Measurements from ENCODE around the gene LAMA3.
"Not testable (repeated sequence)": the region's sequence is repeated elsewhere in the genome, so short reads cannot be mapped to it uniquely, and the experiment has no call there.

Gene LAMA3

DNA sequence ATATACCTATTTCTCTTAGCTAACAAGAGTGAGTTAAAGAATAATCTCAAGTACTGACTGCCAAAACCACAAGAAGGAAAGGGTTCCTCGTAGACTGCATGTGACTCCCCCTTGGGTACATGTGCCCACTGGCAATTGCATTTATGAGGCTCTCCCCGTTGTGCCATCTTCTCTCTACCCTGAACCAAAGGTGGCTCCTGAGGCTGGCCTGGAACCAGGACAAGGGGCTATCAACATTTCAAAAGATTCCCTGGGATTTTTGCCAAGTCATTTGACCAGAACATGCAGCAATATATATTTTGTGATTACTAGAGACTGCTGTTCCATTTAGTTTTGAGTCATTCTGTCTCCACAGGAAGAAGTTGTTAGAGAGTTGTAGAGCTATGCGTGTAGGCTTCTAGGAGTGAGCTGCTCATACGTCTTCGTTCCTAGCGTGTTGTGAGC is 45.8 kb downstream of the LAMA3 start:
- DNase-seq: no peak

DNA sequence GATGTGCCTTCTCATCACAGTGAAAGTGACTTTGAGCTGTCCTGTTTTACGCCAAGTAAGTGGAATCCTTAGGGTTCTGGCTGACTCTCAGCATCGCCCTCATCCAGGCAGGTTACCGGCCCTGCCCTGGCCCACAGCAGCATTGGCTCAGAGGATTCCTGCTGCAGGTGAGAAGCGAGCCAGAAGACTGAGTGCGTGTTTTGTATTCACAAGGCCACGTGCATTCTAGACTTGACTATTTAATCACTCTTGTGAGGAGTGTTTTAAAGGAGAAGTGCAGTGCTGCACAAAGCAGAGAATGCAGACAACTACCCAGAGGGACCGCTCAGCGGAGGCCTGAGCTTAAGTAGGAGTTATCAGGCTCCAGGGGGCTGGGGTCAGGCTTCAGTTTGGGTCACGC is 48.3 kb downstream of the LAMA3 start:
- DNase-seq: no peak

GRCh38 chr18:23738151-23738550 is 48.9 kb downstream of the LAMA3 start:
- no peak for DNase-seq

DNA sequence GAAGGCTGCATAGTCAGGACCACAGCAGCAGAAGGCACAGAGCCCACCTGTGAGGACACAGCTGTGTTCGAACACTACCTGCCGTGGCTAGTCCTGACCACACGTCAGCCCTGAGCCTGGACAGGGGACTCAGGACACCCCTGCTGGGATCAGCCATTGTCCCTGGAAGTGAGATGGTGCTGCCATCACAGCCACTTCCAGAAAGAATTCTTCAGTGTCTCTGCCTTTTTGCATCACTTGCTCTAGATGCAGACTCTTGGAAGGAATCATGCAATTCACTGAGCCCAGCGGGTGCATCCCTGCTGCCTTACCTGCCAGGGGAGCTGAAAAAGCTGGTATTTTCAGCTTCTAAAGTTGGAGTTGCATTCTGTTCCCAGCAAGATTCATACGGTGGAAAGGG is 49.3 kb downstream of the LAMA3 start:
- no peak for DNase-seq

- no peak for DNase-seq
Measured at GRCh38 chr18:23740105-23740830, 51.0 kb downstream of the LAMA3 start.

GRCh38 chr18:23741967-23742366 is 52.7 kb downstream of the LAMA3 start:
- not testable (repeated sequence) for DNase-seq

- no peak for DNase-seq
Measured at GRCh38 chr18:23743733-23744333, 54.6 kb downstream of the LAMA3 start.

GRCh38 chr18:23745366-23745765 is 56.1 kb downstream of the LAMA3 start:
- DNase-seq: no peak

GRCh38 chr18:23746851-23747250 is 57.6 kb downstream of the LAMA3 start:
- no peak for DNase-seq

DNA sequence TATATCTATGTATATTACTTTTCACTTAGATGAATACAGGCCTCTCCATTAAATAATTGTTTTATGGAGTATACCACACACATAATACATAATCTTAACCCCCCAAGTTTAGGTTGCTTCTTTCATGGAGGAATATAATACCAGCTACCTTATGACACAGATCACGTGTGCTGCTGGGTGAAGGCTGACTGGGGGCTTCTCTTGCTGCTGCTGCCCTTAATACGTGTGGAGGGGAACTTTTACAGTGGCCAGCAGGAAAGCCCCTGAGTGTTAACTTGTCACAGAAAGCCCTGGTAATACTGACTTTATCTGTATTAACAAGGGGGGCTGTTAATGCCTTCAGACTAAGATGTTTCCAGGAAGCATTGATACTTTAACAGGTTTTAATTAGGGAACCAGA is 63.1 kb downstream of the LAMA3 start:
- DNase-seq: no peak

DNA sequence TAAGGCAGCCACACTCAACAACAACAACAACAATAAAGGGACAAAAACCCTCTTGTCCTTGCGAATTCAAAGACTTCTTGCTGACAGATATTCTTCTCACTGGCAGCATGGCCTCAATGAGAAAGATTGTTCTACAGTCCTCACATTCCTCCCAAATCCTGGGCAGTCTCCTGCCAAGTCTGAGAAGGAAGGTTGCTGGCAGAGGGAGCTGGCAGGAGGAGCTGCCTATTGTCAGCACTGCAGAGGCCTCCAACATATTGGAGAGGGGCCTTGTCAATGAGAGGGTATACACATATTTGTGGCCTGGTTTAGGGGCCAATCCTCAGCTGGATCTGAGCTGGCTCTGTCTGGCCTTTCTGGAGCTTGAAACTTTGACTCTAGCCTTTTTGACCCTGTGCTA is 63.5 kb downstream of the LAMA3 start:
- DNase-seq: no peak

GRCh38 chr18:23756590-23757436 is 67.6 kb downstream of the LAMA3 start:
- DNase-seq: no peak

DNA sequence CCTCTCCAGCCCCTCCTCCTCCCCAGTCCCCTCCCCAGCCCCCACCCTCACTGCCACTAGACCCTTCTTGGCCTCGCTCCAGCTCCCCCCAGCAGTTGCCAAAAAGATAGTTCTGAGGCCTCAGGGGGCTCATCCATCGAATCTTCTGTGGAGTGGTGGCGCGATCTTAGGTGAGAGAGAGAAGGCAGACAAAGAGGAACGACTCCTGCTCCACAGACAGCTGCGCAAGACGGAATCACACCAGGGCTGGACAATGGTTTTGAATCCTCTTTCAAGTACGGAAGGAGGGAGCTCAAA is 68.1 kb downstream of the LAMA3 start:
- DNase-seq: no peak

GRCh38 chr18:23758281-23758680 is 69.0 kb downstream of the LAMA3 start:
- DNase-seq: no peak

DNA sequence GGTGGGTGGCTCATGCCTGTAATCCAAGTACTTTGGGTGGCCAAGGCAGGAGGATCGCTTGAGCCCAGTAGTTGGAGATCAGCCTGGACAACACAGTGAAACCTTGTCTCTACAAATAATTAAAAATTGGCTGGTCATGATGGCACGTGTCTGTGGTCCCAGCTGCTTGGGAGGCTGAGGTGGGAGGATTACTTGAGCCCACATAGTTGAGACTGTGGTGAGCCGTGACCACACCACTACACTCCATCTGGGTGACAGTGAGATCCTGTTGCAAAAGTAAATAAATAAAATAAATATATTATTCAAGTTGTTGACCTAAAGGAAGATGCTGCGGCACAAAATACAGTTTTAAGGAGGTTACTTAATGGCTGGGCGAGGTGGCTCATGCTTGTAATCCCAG is 72.7 kb downstream of the LAMA3 start:
- no peak for DNase-seq

DNA sequence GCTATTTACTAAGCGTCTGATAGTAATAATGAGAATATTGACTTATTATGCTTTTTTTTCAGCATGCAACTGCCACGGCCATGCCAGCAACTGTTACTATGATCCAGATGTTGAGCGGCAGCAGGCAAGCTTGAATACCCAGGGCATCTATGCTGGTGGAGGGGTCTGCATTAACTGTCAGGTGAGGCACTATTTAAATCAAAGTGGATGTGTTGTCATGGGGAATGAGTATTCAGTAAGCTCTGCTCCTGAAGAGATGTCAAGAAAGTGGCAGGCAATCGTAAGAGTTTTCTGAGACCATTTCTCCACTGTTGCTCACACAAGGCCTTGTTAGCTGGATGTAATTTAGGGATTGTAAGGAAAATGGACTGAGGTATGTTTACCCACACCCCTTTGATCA is 74.1 kb downstream of the LAMA3 start:
- no peak for DNase-seq

DNA sequence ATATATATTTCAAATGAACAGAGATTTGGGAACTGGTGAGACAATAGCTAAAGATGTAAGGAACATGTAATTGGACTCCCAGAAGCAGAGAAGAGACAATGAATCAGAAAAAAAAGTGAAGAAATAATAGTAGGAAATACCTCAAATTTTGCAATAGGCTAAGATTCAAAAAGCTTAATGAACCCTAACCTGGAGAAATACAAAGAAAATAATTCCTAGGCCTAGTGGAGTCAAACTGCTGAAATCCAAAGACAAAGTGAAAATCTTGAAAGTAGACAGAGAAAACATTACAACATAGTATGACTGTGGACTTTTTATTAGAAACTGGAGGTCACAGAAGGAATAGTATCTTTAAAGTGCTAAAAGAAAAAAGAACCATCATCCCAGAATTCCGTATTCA is 76.7 kb downstream of the LAMA3 start:
- DNase-seq: no peak

DNA sequence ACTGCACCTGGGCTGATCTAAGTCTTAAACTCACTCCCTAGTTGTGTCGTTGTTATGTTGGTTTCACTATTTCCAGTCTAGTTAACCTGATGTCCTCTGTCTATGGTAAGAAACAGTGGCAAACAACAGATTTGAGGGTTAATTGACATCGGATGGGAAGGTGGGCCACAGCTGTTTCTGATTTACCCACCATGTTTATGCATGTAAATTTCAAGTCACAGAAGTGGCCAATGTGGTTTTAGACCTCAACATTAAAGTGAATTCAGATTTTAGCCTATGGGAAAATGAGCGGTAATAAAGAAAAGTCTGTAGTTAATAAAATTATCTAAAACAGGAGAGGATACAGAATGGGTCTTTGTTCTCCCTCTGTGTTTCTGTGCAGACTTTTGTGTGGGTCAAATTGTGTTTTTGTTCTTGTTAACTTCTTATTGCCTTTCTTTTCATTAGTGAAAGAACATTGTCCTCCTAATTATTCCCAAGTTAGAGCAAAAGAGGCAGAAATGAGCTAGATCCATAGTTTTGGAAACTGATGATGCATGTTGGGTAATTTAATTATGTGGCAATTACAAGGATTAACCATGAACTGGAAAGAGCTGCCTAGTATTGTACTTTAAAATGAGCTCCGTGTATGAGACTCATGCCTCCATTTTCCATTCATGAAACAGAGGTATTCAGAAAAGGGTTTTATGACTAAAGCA is 83.2 kb downstream of the LAMA3 start:
- no peak for DNase-seq

DNA sequence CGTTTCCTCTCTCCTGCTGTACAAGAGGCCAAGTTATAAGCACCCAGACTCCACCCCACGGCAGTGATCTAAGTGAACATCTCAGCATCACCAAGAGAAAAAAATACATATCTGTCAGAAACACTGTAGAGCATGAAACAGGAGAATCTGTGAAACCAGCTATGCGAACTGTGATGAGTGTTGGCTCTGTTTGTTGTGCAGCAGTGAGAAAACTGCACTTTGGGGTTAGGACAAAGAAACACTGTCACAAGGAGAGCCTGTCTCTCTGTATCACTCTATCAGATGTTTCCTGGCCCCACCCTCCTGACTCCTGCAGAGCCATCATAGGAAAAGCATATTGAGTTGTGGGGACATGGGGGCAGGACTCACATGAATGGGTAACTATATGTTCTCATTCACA is 87.1 kb downstream of the LAMA3 start:
- DNase-seq: no peak

DNA sequence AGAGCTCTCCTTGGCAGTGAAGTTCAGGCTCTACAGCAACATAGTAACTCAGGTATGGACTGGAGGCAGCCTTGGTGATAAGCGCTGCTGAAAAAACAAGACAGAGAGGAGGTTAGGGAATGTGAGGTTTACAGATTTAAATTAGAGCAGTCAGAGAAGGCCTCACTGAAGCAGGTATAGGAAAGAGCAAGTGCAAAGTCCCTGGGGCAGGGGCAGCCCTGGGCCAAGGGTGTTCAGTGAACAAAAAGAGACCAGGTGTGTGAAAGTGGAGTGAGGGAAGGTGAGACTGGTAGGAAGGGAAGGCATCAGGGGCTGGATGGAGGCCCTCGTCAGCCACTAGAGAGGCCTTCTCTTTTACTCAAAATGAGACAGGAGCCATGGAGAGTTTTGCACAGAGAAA is 89.6 kb downstream of the LAMA3 start:
- DNase-seq: no peak

- no peak for DNase-seq
Measured at GRCh38 chr18:23779696-23780303, 90.5 kb downstream of the LAMA3 start.

GRCh38 chr18:23784832-23785245 is 95.6 kb downstream of the LAMA3 start:
- no peak for DNase-seq

GRCh38 chr18:23793051-23793450 is 103.8 kb downstream of the LAMA3 start:
- DNase-seq: no peak

All from activated CD4-positive, alpha-beta T cell treated with anti-CD3 and anti-CD28 coated beads for 4 hours (primary cell).